Gastrocnemius medialis (tissue), 4 donors: ENCODE results near the gene SPECC1. TPM values are rescaled to one million over a fixed set of nuclear protein-coding genes. Genes with fewer than 3 reads are reported as not detected.

Source experiments
- ATAC-seq, 2 donors: fragments of 150-250 bp; one replicate each; pipeline ENCODE4 v1.9.1; 2016
- DNase-seq, 2 donors: peaks; one replicate each; pipeline ENCODE4 v3.0.0-alpha.2; 2019
- H3K27ac ChIP-seq, 4 donors: fragments of 200-600 bp; sonication (generic); 1 replicate in 1 of 4; 2 replicates in 3 of 4; pipeline ENCODE4 v1.5.1; 2016 to 2018; ENCODE audit warnings: mild to moderate bottlenecking in 2 of 4, moderate library complexity in 1 of 4
- H3K27me3 ChIP-seq, 3 donors: fragments of 200-600 bp; sonication (generic) in 2 of 3; 1 replicate in 1 of 3; 2 replicates in 2 of 3; pipeline versions ENCODE4 v1.5.1 to v1.6.0; 2016 to 2019; ENCODE audit warnings: mild to moderate bottlenecking in 1 of 3, moderate library complexity in 1 of 3
- H3K36me3 ChIP-seq, 2 donors: fragments of 200-600 bp; sonication (generic) in 1 of 2; one replicate each; pipeline ENCODE4 v1.5.1; 2017 to 2018
- H3K4me1 ChIP-seq, 2 donors: fragments of 200-600 bp; sonication (generic) in 1 of 2; one replicate each; pipeline ENCODE4 v1.5.1; 2016 to 2017; ENCODE audit warnings: mild to moderate bottlenecking in 2 of 2
- H3K4me3 ChIP-seq, 4 donors: fragments of 200-600 bp; sonication (generic) in 3 of 4; 1 replicate in 1 of 4; 2 replicates in 3 of 4; pipeline ENCODE4 v1.5.1; 2016 to 2019; ENCODE audit warnings: mild to moderate bottlenecking in 2 of 4
- H3K9me3 ChIP-seq, 3 donors: fragments of 200-600 bp; sonication (generic) in 2 of 3; 1 replicate in 1 of 3; 2 replicates in 2 of 3; pipeline ENCODE4 v1.5.1; 2016 to 2019
- CTCF ChIP-seq, 5 experiments: fragments of 450-650 bp in 3 of 5; fragments of 200-600 bp in 2 of 5; sonication (generic) in 2 of 5; IDR thresholded peaks in 4 of 5; conservative IDR thresholded peaks in 1 of 5; 1 replicate in 4 of 5; 2 replicates in 1 of 5; pipeline ENCODE4 v1.5.1; 2016 to 2019; ENCODE audit warnings: antibody characterized with exemption in 5 of 5, mild to moderate bottlenecking in 3 of 5, moderate library complexity in 3 of 5
- POLR2A ChIP-seq, 2 donors: fragments of 450-650 bp; IDR thresholded peaks; one replicate each; pipeline ENCODE4 v1.6.1; 2017; ENCODE audit warnings: antibody characterized with exemption in 2 of 2, mild to moderate bottlenecking in 2 of 2, moderate library complexity in 2 of 2
- in situ Hi-C, 4 donors: fragments of 200-750 bp; cut with MboI; loops; one replicate each; pipeline versions ENCODE4 v1.15.0 to v1.8.0; 2017; ENCODE audit warnings: low sequenced_read_pairs in 4 of 4
- intact Hi-C: fragments of 100-400 bp; cut with DNase I; formaldehyde crosslinking; loops from one replicate; pipeline ENCODE4 v1.15.1; 2023; ENCODE audit warnings: low total_unique reads
- total RNA-seq, 4 donors: library from RNA; depleted of rRNA; stranded (reverse); fragments of >200 nt; gene quantifications; one replicate each; pipeline versions ENCODE4 v1.1.0 to v1.2.3, GENCODE V29; 2016

Gene SPECC1
- total RNA-seq, 4 donors from 2014 or later: 6.1 to 17.9 (median 9.5) TPM

GRCh38 chr17:20278805-20279204 is 269.6 kb downstream of the SPECC1 start:
- in situ Hi-C loops (no loop called here), intact Hi-C loops (no loop called here)
- Histone ChIP-seq H3K4me1 (no peaks in the 10 kb centered on the region), H3K4me3 (no peak overlapping the region), H3K9me3 (no peaks in the 10 kb centered on the region), H3K27ac (no peak overlapping the region), H3K36me3 (no peaks in the 10 kb centered on the region), H3K27me3 (no peaks in the 10 kb centered on the region)
- no peak for TF ChIP-seq CTCF (IDR thresholded peaks at IDR 0.05 in 4 of 5, conservative IDR thresholded peaks at IDR 0.05 in 1 of 5)
- no peak for TF ChIP-seq POLR2A (IDR thresholded peaks at IDR 0.05)
- no peak for ATAC-seq
- no peak for DNase-seq

GRCh38 chr17:20279631-20280030 is 270.5 kb downstream of the SPECC1 start:
- H3K4me1 ChIP-seq: no peaks in the 10 kb centered on the region
- H3K4me3 ChIP-seq: no peak overlapping the region
- DNase-seq (no peak), ATAC-seq (no peak)
- H3K36me3 ChIP-seq: no peaks in the 10 kb centered on the region
- no peaks in the 10 kb centered on the region for H3K9me3 ChIP-seq
- H3K27ac ChIP-seq: no peak overlapping the region
- H3K27me3 ChIP-seq: no peaks in the 10 kb centered on the region
- intact Hi-C loops: no loop called here
- TF ChIP-seq CTCF (IDR thresholded peaks at IDR 0.05 in 4 of 5, conservative IDR thresholded peaks at IDR 0.05 in 1 of 5) (no peak), POLR2A (IDR thresholded peaks at IDR 0.05) (no peak)
- in situ Hi-C loops: no loop called here

- H3K4me3 ChIP-seq: no peak overlapping the region
- intact Hi-C loops: no loop called here
- DNase-seq (no peak), ATAC-seq (no peak)
- TF ChIP-seq POLR2A (IDR thresholded peaks at IDR 0.05): no peak
- TF ChIP-seq CTCF (IDR thresholded peaks at IDR 0.05 in 4 of 5, conservative IDR thresholded peaks at IDR 0.05 in 1 of 5): no peak
- no peaks in the 10 kb centered on the region for H3K36me3 ChIP-seq
- H3K9me3 ChIP-seq: no peaks in the 10 kb centered on the region
- in situ Hi-C loops: no loop called here
- H3K27ac ChIP-seq: no peak overlapping the region
- no peaks in the 10 kb centered on the region for H3K4me1 ChIP-seq
- H3K27me3 ChIP-seq: no peaks in the 10 kb centered on the region
Measured at GRCh38 chr17:20280051-20280450, 270.9 kb downstream of the SPECC1 start.

GRCh38 chr17:20280851-20281250 is 271.7 kb downstream of the SPECC1 start:
- TF ChIP-seq CTCF (IDR thresholded peaks at IDR 0.05 in 4 of 5, conservative IDR thresholded peaks at IDR 0.05 in 1 of 5): no peak
- no peak for TF ChIP-seq POLR2A (IDR thresholded peaks at IDR 0.05)
- Histone ChIP-seq H3K27ac (no peak overlapping the region), H3K4me3 (no peak overlapping the region), H3K36me3 (no peaks in the 10 kb centered on the region), H3K9me3 (no peaks in the 10 kb centered on the region), H3K27me3 (no peaks in the 10 kb centered on the region), H3K4me1 (no peaks in the 10 kb centered on the region)
- in situ Hi-C loops (no loop called here), intact Hi-C loops (no loop called here)
- DNase-seq: no peak
- ATAC-seq: no peak

- intact Hi-C loops (no loop called here), in situ Hi-C loops (no loop called here)
- TF ChIP-seq CTCF (IDR thresholded peaks at IDR 0.05 in 4 of 5, conservative IDR thresholded peaks at IDR 0.05 in 1 of 5) (no peak), POLR2A (IDR thresholded peaks at IDR 0.05) (no peak)
- Histone ChIP-seq H3K4me3 (no peak overlapping the region), H3K9me3 (no peaks in the 10 kb centered on the region), H3K27ac (no peak overlapping the region), H3K4me1 (no peaks in the 10 kb centered on the region), H3K27me3 (no peaks in the 10 kb centered on the region), H3K36me3 (no peaks in the 10 kb centered on the region)
- ATAC-seq (no peak), DNase-seq (peak in 1 of 2 donors; percentile 15)
Measured at GRCh38 chr17:20281860-20282259, 272.7 kb downstream of the SPECC1 start.
